Right cardiac atrium (tissue), 5 donors: Measurements from ENCODE around the gene FAT1. TPM values are rescaled to one million over a fixed set of nuclear protein-coding genes. Genes with fewer than 3 reads are reported as not detected.

Experiments
- ATAC-seq, 2 donors: fragments of 200-7000 bp; cut with Tn5 transposase; one replicate each; pipeline versions ENCODE4 v1.8.0 to v1.9.1; 2020; ENCODE audit warnings: moderate library complexity in 2 of 2, mild to moderate bottlenecking in 1 of 2
- DNase-seq, 3 donors: peaks; one replicate each; pipeline ENCODE4 v3.0.0-alpha.2; 2020
- H3K27ac ChIP-seq: one replicate; pipeline ENCODE4 v1.5.1; 2013; ENCODE audit warnings: mild to moderate bottlenecking, low read length, control low read depth, moderate library complexity
- H3K27me3 ChIP-seq: one replicate; pipeline ENCODE4 v1.6.1; 2013; ENCODE audit not compliant: control insufficient read depth, insufficient read depth
- H3K4me1 ChIP-seq: one replicate; pipeline ENCODE4 v1.6.1; 2013; ENCODE audit warnings: low read length; ENCODE audit not compliant: control insufficient read depth, insufficient read depth
- H3K4me3 ChIP-seq: one replicate; pipeline ENCODE4 v1.5.1; 2013; ENCODE audit warnings: low read length, control low read depth
- H3K9me3 ChIP-seq: one replicate; pipeline ENCODE4 v1.6.1; 2013; ENCODE audit warnings: low read length; ENCODE audit not compliant: control insufficient read depth
- WGBS: extraction: QIAGEN DNeasy Blood & Tissue Kit; methylation state at CpG from one replicate; pipeline ENCODE4 v1.1.7; 2013; 5-methylcytosine and 5-hydroxymethylcytosine counted together
- intact Hi-C, 4 donors: fragments of 100-400 bp; cut with DNase I; formaldehyde crosslinking; loops; one replicate each; pipeline versions ENCODE4 v1.11.0 to v1.14.0; 2022 to 2023
- polyA plus RNA-seq: library from polyadenylated mRNA; stranded (reverse); fragments of 200-250 nt; gene quantifications from one replicate; pipeline ENCODE4 v1.2.3, GENCODE V29; 2013
- total RNA-seq, 4 donors: library from RNA; stranded (reverse); fragmentation: NEBNext Ultra II Directional; extraction: Animal tissue kit (Norgen Biotek cat#: 25700); gene quantifications; one replicate each; pipeline ENCODE4 v1.2.1, GENCODE V29; 2021
- donor health status: healthy with polysubstance abuse.
- donor health status: DM: no; HTN: yes; CAD: no.
- donor health status: DM: no; HTN: no; CAD: no.
- donor health status: DM: no; HTN: yes; CAD: no; lungs with severe emphysema.
- donor health status: DM: yes; HTN: yes; CAD: no.

FAT1 gene
- total and polyA plus RNA-seq, 5 donors, result 29.7 to 95.2 (median 77.1) TPM

DNA sequence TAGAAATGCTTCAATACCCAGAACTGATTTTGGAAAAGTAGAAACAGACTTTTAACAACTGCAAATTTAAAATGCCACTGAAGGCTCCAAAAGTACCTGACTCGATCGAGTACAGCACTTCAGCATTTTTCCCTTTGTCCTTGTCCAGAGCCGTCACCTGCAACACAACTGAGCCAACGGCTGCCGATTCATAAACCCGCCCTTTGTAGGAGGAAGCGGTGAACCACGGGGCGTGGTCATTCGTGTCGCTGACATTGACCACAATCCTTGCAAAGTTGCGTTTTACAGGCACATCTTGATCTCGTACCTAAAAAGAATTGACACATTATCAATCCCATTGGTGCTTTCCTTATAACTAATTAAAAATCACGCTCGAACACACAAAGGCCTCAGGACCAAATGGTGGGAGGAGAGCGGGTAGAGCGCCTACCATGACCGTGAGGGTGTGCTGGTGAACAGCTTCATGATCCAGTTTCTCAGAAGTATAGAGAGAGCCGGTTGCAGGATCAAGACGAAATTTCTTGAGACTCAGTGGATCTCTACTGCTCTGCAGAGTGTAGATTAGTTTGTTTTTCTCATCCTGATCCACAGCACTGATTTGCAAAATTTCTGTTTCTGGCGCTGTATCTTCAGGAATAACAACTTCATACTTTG, 95.5 kb downstream of the FAT1 start:
- no peak overlapping the region for H3K4me3 ChIP-seq
- DNase-seq (no peak), ATAC-seq (no peak)
- H3K4me1 ChIP-seq, result peaks cover 3% of the 10 kb centered on the region
- H3K9me3 ChIP-seq, result no peaks in the 10 kb centered on the region
- no peaks in the 10 kb centered on the region for H3K27me3 ChIP-seq
- intact Hi-C loops, result no loop called here
- no peak overlapping the region for H3K27ac ChIP-seq
- 90% methylated on average over 21 of the region's 21 CpGs for WGBS

DNA sequence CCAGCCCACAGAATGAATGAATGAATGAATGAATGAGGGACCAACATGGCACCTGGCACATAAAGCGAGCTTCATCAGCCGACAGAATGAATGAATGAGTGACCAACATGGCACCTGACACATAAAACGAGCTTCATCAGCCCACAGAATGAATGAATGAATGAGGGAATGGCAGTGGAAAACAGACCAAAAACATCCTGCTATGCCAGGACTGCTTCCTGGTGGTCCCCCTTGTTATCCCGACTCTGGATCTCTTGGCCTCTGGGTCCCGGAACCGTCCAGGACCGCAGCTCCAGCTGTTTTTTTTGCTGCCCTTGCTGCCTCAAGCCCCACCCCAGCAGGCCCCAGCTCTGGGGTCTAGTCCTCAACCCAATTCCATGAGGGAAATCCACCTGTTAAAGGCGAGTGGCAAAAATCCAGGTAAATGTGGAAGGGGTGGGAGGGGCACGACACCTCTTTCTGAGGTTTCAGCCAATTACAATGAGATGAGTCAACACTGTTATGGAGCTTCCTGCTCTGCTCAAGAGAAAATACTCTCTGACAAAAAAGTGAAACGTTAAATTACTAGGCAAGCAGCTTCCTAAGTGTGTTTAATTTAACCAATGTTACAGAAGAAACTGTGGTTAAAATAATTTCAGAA, 96.3 kb downstream of the FAT1 start:
- intact Hi-C loops, result no loop called here
- no peak overlapping the region for H3K4me3 ChIP-seq
- H3K27me3 ChIP-seq, result no peaks in the 10 kb centered on the region
- H3K27ac ChIP-seq, result no peak overlapping the region
- DNase-seq (no peak), ATAC-seq (no peak)
- H3K4me1 ChIP-seq, result peaks cover 6% of the 10 kb centered on the region
- 79% methylated on average over 10 of the region's 10 CpGs for WGBS
- no peaks in the 10 kb centered on the region for H3K9me3 ChIP-seq

DNA sequence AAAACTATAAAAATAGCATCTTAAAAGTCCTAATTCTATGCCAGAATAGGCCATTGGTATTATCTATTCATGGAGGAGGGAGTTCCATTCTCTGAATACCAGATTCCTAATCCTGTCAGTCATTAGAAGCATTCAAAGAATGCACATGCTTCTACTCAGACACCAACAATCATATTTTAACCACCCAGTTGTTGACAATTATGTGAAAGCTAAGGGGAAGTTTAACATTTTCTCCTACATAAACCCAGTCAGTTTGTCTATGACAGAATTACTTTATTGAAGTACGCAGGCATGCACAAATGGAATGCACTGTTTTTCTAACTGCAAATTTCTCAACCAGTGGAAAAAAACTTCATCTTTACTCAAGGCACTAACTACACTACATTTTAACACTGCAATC, 98.7 kb downstream of the FAT1 start:
- ATAC-seq, result peak in 1 of 2 donors; percentile 25
- no peak overlapping the region for H3K27ac ChIP-seq
- no peak overlapping the region for H3K4me3 ChIP-seq
- no peak for DNase-seq
- no peaks in the 10 kb centered on the region for H3K9me3 ChIP-seq
- intact Hi-C loops, result no loop called here
- peaks cover 6% of the 10 kb centered on the region for H3K4me1 ChIP-seq
- whole genome bisulfite sequencing, result 57% methylated on average over 1 of the region's 1 CpG
- no peaks in the 10 kb centered on the region for H3K27me3 ChIP-seq

DNA sequence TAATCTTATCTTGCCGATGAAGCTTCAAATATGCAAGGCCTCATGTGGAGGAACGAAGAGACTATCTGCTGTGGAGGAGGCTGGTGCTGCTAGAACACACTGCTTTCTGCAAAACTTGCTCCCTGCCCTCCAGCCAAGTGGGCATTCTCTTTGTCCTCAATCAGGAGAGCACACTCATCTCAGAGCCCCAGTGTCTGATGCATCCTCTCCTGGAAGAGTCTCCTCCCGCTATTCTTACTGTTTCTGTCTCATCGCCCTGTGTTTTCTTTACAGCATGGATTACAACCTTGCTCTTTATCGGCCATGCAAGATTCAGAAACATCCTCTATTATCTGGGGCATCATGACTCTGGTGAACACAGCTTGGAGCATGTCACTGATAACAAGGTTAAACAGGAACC, 100.1 kb downstream of the FAT1 start:
- no peak for ATAC-seq
- Histone ChIP-seq H3K4me3 (no peak overlapping the region), H3K27me3 (no peaks in the 10 kb centered on the region), H3K27ac (no peak overlapping the region), H3K9me3 (no peaks in the 10 kb centered on the region), H3K4me1 (peaks cover 6% of the 10 kb centered on the region)
- 62% methylated on average over 5 of the region's 5 CpGs for WGBS
- DNase-seq, result no peak
- intact Hi-C loops, result no loop called here

DNA sequence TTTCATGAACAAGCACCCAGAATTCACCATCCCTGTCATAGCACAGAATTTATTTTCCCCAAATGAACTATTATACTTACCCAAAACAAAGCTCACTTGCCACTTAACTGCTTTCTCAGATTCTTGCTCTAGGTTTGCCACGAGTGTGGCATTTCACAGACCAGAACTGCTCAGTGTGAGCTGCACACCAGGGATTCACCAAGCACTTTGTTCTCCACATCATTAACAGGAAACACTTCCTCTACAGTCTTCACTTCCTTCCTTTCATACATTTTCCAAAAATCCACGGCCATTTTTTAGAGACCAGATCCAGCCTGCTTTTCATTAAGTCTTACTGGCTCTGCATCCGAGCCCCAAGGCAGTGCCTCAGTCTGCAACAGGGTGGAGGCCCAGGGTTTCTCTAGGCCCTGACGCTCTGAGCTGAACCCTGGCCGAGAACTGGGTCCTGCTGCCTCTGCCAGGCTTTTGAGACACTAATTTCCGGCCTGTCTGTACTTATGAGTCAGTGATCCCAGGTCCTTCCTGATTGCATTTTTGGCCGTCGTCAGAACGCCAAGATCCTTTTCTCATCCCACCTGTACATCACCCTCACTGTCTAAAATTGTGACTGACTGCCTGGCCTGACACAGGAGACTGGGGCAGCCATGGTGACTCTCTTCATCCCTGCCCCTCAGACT, 100.7 kb downstream of the FAT1 start:
- intact Hi-C loops, result no loop called here
- ATAC-seq (peak; percentile 79 to 81), DNase-seq (peak; percentile 55 to 70 (median 61))
- WGBS, result 34% methylated on average over 9 of the region's 9 CpGs
- Histone ChIP-seq H3K27me3 (no peaks in the 10 kb centered on the region), H3K9me3 (no peaks in the 10 kb centered on the region), H3K27ac (no peak overlapping the region), H3K4me1 (peaks cover 6% of the 10 kb centered on the region), H3K4me3 (no peak overlapping the region)

DNA sequence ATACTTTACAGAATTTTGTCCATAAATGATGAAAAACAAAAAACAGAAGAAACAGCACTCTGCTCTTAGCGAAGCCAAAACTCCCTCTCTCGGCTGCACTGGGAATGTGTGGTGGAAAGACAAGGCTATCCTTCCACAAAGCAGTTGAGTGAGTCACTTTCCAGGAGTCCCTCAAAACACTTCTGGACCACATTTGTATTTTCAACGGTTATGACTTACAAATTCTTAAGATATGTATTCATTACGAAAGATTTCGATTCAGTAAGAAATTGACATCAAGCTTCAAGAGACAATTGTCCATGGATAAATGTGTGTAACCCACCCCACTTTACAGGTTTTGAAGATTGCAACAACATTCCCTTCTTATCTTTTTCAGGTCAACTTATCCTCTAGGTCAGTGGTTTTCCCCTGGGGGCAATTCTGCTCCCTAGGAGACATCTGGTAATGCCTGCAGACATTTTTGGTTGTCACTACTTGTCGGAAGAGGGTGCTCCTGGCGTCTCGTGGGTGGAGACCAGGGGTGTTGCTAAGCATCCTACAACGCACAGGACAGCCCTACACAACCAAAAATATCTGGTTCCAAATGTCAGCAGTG, 101.6 kb downstream of the FAT1 start:
- Histone ChIP-seq H3K4me3 (no peak overlapping the region), H3K4me1 (peaks cover 6% of the 10 kb centered on the region), H3K27ac (no peak overlapping the region), H3K27me3 (no peaks in the 10 kb centered on the region), H3K9me3 (no peaks in the 10 kb centered on the region)
- ATAC-seq (peak; percentile 18 to 52), DNase-seq (no peak)
- intact Hi-C loops, result no loop called here
- WGBS, result 64% methylated on average over 9 of the region's 9 CpGs

DNA sequence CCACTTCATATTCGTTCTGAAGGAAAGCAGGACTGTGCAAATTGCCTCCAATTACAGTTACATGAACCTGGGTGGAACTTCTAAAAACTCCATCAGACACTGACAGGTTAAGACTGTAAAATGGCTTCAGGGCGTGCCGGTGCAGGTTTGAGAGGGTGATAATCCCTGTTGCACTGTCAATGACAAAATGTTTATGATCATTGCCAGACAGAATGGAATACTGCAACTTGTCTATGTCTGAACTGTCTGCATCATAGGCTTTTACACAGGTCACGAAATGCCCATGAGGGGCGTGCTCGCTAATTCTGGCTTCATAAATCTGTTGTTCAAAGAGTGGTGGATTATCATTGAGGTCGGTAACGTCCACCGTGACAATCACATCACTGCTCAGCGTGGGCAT, 104.6 kb downstream of the FAT1 start:
- no peaks in the 10 kb centered on the region for H3K27me3 ChIP-seq

DNA sequence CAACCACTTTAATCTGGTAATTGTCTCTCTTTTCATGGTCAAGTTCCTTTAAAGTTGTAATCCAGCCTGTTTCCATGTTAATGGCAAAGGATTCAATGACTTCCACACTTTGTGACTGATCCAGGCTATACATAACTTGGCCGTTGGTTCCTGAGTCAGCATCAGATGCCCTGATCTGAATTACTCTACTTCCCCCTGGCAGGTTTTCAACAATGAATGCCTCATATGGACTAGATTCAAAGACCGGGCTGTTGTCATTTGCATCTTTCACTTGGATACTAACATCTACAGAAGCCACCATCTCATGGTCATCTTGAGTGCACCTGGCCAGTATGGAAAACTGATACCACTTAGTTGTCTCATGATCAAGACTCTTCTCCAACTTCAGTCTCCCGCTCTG, 105.7 kb downstream of the FAT1 start:
- no peak for DNase-seq
- no peak overlapping the region for H3K27ac ChIP-seq
- ATAC-seq, result no peak
- H3K27me3 ChIP-seq, result no peaks in the 10 kb centered on the region
- no peak overlapping the region for H3K4me3 ChIP-seq
- no peaks in the 10 kb centered on the region for H3K9me3 ChIP-seq
- H3K4me1 ChIP-seq, result no peaks in the 10 kb centered on the region
- intact Hi-C loops, result no loop called here
- 86% methylated on average over 3 of the region's 3 CpGs for WGBS

More for the DNA sequence above, 104.6 kb downstream of the FAT1 start:
- H3K4me3 ChIP-seq, result no peak overlapping the region
- WGBS, result 95% methylated on average over 10 of the region's 10 CpGs
- intact Hi-C loops, result no loop called here
- no peaks in the 10 kb centered on the region for H3K9me3 ChIP-seq
- DNase-seq (no peak), ATAC-seq (no peak)
- peaks cover 6% of the 10 kb centered on the region for H3K4me1 ChIP-seq
- no peak overlapping the region for H3K27ac ChIP-seq

DNA sequence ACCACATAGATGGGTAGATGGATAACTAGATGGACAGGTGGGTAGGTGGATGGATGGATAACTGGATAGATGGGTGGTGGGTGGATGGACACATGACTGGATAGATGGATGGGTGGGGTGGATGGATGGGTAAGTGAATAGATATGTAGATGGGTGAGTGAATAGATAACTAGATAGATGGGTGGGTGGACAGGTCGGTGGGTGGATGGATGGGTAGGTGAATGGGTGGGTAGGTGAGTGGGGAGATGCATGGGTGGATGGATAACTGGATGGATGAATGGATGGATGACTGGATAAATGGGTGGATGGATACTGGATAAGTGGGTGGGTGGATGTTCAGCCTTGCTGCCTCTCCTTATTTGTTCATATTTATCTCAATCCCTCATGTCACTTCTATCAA, 116.2 kb downstream of the FAT1 start:
- DNase-seq, result no peak
- Histone ChIP-seq H3K27me3 (no peaks in the 10 kb centered on the region), H3K9me3 (no peaks in the 10 kb centered on the region), H3K4me3 (no peak overlapping the region), H3K4me1 (no peaks in the 10 kb centered on the region), H3K27ac (no peak overlapping the region)
- ATAC-seq, result no peak
- WGBS, result 100% methylated on average over 1 of the region's 1 CpG
- intact Hi-C loops, result no loop called here

DNA sequence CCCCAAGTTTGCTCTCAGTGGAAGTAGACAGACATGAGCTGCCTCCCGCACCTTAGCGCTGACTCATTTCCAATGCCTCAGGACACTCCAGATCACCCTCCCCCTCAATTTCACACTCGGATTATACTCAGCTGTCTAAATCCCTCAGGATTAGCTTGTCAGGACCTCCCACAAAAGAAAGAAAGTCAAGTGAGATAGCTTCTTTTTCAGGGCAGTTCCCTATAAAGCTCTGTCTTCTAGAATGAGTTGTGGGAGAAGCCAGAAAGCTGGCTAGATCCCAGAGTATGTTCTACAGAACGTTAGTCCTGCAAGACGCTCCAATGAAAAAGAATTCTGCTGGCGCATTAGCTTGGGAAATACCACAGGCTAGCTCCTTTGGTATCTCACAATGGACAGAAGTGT, 117.1 kb downstream of the FAT1 start:
- ATAC-seq (no peak), DNase-seq (no peak)
- Histone ChIP-seq H3K4me1 (no peaks in the 10 kb centered on the region), H3K4me3 (no peak overlapping the region), H3K9me3 (no peaks in the 10 kb centered on the region), H3K27ac (no peak overlapping the region), H3K27me3 (no peaks in the 10 kb centered on the region)
- WGBS, result 68% methylated on average over 6 of the region's 6 CpGs
- intact Hi-C loops, result no loop called here

DNA sequence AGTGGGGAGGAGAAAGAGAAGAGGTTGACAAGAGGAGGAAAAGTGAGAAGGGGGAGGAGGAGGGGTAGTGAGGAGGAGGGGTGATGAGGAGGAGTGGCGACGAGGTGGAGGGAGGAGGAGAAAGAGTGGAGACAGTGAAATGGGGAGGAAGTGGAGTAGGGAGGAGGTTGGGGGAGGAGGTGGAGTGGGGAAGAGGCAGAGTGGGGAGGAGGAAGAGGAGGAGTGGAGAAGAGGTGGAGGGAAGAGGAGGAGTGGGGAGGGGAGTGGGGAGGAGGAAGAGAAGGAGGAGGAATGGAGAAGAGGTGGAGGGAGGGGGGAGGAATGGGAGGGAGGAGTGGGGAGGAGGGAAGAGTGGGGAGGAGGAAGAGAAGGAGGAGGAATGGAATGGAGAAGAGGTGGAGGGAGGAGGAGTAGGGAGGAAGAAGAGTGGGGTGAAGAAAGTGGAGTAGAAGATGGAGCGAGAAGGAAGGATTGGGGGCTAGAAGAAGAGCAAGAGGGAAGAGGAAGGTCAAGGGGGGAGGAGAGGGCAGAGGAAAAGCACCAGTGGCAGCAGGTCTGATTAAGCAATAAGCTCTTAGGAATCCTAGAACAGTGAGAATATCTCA, 118.3 kb downstream of the FAT1 start:
- intact Hi-C loops, result no loop called here

More for the DNA sequence above, 118.3 kb downstream of the FAT1 start:
- DNase-seq (no peak), ATAC-seq (no peak)
- Histone ChIP-seq H3K27ac (no peak overlapping the region), H3K4me1 (no peaks in the 10 kb centered on the region), H3K4me3 (no peak overlapping the region), H3K9me3 (no peaks in the 10 kb centered on the region), H3K27me3 (no peaks in the 10 kb centered on the region)
- 90% methylated on average over 3 of the region's 3 CpGs for WGBS
